OCI-LY7 (cell line): ENCODE results near the gene CALM3.

Source experiments
- CTCF ChIP-seq: fragments of 200-600 bp; sonication (generic); conservative IDR thresholded peaks from 2 replicates; pipeline ENCODE4 v1.5.1; 2014; ENCODE audit warnings: mild to moderate bottlenecking, antibody characterized with exemption, low read length, moderate library complexity, mixed read lengths
- EZH2phosphoT487 ChIP-seq: fragments of 200-600 bp; sonication (generic); IDR thresholded peaks from 2 replicates; pipeline ENCODE4 v1.6.1; 2018; ENCODE audit warnings: low read depth, borderline replicate concordance, mild to moderate bottlenecking, mixed run types, antibody characterized with exemption, low read length, moderate library complexity, mixed read lengths

GRCh38 chr19:46623915-46624502 is 22.9 kb downstream of the CALM3 start:
- no peak for TF ChIP-seq CTCF
- no peak for TF ChIP-seq EZH2phosphoT487
